Panc1 (cell line): ENCODE results near the gene PDZK1IP1. TPM values are rescaled to one million over a fixed set of nuclear protein-coding genes. Genes with fewer than 3 reads are reported as not detected.

Source experiments
- ATAC-seq: fragments of 200-7000 bp; cut with Tn5 transposase; 2 replicates; pipeline ENCODE4 v1.9.1; 2020; ENCODE audit warnings: mild to moderate bottlenecking, moderate library complexity
- BruUV-seq: library from RNA; stranded (reverse); fragments of 400-500 nt; replicated peaks from 2 replicates; lab custom pipeline; 2021; lab: Mats Ljungman, UMichigan
- CTCF ChIA-PET: fragments of 300-600 bp; sonication (Branson Sonifier 250); formaldehyde crosslinking; loops from one replicate; lab custom pipeline; 2022; ENCODE audit warnings: antibody characterized with exemption; lab: Charles Lee
- POLR2A ChIA-PET: fragments of 300-600 bp; sonication (Branson Sonifier 250); formaldehyde crosslinking; loops from one replicate; lab custom pipeline; 2022; ENCODE audit warnings: antibody characterized with exemption; lab: Charles Lee
- DNase-seq: peaks from one replicate; pipeline ENCODE4 v3.0.0-alpha.2; 2010; ENCODE audit warnings: low read depth, low spot score
- H3K27ac ChIP-seq: 2 replicates; pipeline ENCODE4 v1.5.1; 2011; ENCODE audit warnings: mild to moderate bottlenecking, low read length, inconsistent platforms
- H3K27me3 ChIP-seq: fragments of 200-500 bp; sonication (Bioruptor generic); 2 replicates; pipeline ENCODE4 v1.6.0; 2014; ENCODE audit warnings: low read length, inconsistent platforms; ENCODE audit not compliant: control insufficient read depth, insufficient read depth
- H3K36me3 ChIP-seq: fragments of 200-500 bp; sonication (Bioruptor generic); 2 replicates; pipeline ENCODE4 v1.5.1; 2014; ENCODE audit warnings: inconsistent platforms, mild to moderate bottlenecking, low read length, moderate library complexity; ENCODE audit not compliant: control insufficient read depth, insufficient read depth
- H3K4me1 ChIP-seq: 2 replicates; pipeline ENCODE4 v1.5.1; 2011; ENCODE audit warnings: inconsistent platforms, mild to moderate bottlenecking, low read length, moderate library complexity; ENCODE audit not compliant: control insufficient read depth, insufficient read depth
- H3K4me3 ChIP-seq, 2 experiments: 2 replicates each; pipeline ENCODE4 v1.5.1; 2011 to 2012; ENCODE audit warnings: low read depth in 2 of 2, low read length in 2 of 2, mild to moderate bottlenecking in 2 of 2, inconsistent platforms in 1 of 2, moderate library complexity in 1 of 2
- H3K9me3 ChIP-seq: fragments of 200-500 bp; sonication (Bioruptor generic); 2 replicates; pipeline ENCODE4 v1.5.1; 2014; ENCODE audit warnings: low read depth, mild to moderate bottlenecking, inconsistent platforms, low read length, moderate library complexity; ENCODE audit not compliant: control insufficient read depth, insufficient read depth
- CTCF ChIP-seq: fragments of 450-650 bp; IDR thresholded peaks from 2 replicates; pipeline ENCODE4 v1.5.1; 2017; ENCODE audit warnings: mild to moderate bottlenecking
- POLR2AphosphoS5 ChIP-seq: IDR thresholded peaks from 2 replicates; pipeline ENCODE4 v1.6.1; 2012; ENCODE audit warnings: mild to moderate bottlenecking, low read depth, low read length, moderate library complexity
- REST ChIP-seq, 2 experiments: IDR thresholded peaks; 2 replicates each; pipeline ENCODE4 v1.6.1; 2011 to 2012; ENCODE audit warnings: low read depth in 2 of 2, control low read depth in 1 of 2, low read length in 1 of 2, mild to moderate bottlenecking in 1 of 2, moderate library complexity in 1 of 2; ENCODE audit not compliant: insufficient read depth in 1 of 2
- SIN3A ChIP-seq: IDR thresholded peaks from 2 replicates; pipeline ENCODE4 v1.6.1; 2012; ENCODE audit warnings: low read depth, mild to moderate bottlenecking, low read length, moderate library complexity, borderline replicate concordance; ENCODE audit not compliant: insufficient read depth
- TCF7L2 ChIP-seq: IDR thresholded peaks from 2 replicates; pipeline ENCODE4 v1.6.1; 2011; ENCODE audit warnings: mild to moderate bottlenecking, low read depth, low read length, inconsistent platforms
- in situ Hi-C: cut with HindIII; loops from 2 replicates; pipeline ENCODE4 v1.10.0; 2016; ENCODE audit warnings: low sequenced_read_pairs, low pct_unique_long_range_greater_than_20kb
- intact Hi-C: fragments of 100-400 bp; cut with micrococcal nuclease; formaldehyde crosslinking; loops from one replicate; pipeline ENCODE4 v1.10.0; 2022; ENCODE audit not compliant: unreplicated experiment
- total RNA-seq: library from RNA; stranded (reverse); gene quantifications from one replicate; pipeline ENCODE4 v1.2.1, GENCODE V29; 2021; ENCODE audit not compliant: unreplicated experiment

Gene PDZK1IP1
- total RNA-seq, 1 experiment from 2014 or later: not detected

GRCh38 chr1:47223921-47224675 is 34.3 kb upstream of the PDZK1IP1 start:
- in situ Hi-C loops: no loop called here

More at GRCh38 chr1:47223921-47224675, 34.3 kb upstream of the PDZK1IP1 start:
- ChIA-PET POLR2A (no interaction called here), CTCF (no interaction called here)
- H3K27me3 ChIP-seq: peaks cover 15% of the 10 kb centered on the region; the same call in 1 of the 2 replicates
- no peaks in the 10 kb centered on the region for H3K9me3 ChIP-seq
- H3K4me1 ChIP-seq: 0 out of 2 replicates have a peak, but pooled peaks cover 2% of the 10 kb centered on the region
- BruUV-seq: no TSS peak
- DNase-seq: no peak
- H3K36me3 ChIP-seq: no peaks in the 10 kb centered on the region
- no peak for ATAC-seq
- intact Hi-C loops: no loop called here
- TF ChIP-seq POLR2AphosphoS5: no peak
- no peak for TF ChIP-seq SIN3A
- no peak for TF ChIP-seq REST (IDR thresholded peaks at IDR 0.05; ENCODE audit: insufficient read depth in 1 of 2, low read depth in 2 of 2, low read length in 1 of 2)
- TF ChIP-seq CTCF: no peak
- TF ChIP-seq TCF7L2: no peak
- H3K4me3 ChIP-seq: no peak overlapping the region
- H3K27ac ChIP-seq: no peak overlapping the region
